Tibial artery (tissue), 4 donors: ENCODE results near the gene FOXF1.

Source experiments
- DNase-seq, 2 donors: peaks; one replicate each; pipeline ENCODE4 v3.0.0-alpha.2; 2019
- H3K27ac ChIP-seq, 2 donors: fragments of 200-600 bp; sonication (generic) in 1 of 2; 1 replicate in 1 of 2; 2 replicates in 1 of 2; pipeline ENCODE4 v1.5.1; 2018 to 2019; ENCODE audit warnings: mild to moderate bottlenecking in 1 of 2
- H3K27me3 ChIP-seq, 2 donors: fragments of 200-600 bp; sonication (generic) in 1 of 2; one replicate each; pipeline versions ENCODE4 v1.5.1 to v1.6.0; 2016 to 2019
- H3K36me3 ChIP-seq, 3 donors: fragments of 200-600 bp; sonication (generic) in 2 of 3; one replicate each; pipeline ENCODE4 v1.5.1; 2016 to 2019; ENCODE audit warnings: mild to moderate bottlenecking in 2 of 3
- H3K4me1 ChIP-seq, 4 donors: fragments of 200-600 bp; sonication (generic) in 2 of 4; 1 replicate in 3 of 4; 2 replicates in 1 of 4; pipeline ENCODE4 v1.5.1; 2016 to 2019
- H3K4me3 ChIP-seq, 2 donors: fragments of 200-600 bp; sonication (generic) in 1 of 2; 1 replicate in 1 of 2; 2 replicates in 1 of 2; pipeline ENCODE4 v1.5.1; 2018 to 2019; ENCODE audit warnings: mild to moderate bottlenecking in 2 of 2
- H3K9me3 ChIP-seq, 3 donors: fragments of 200-600 bp; sonication (generic) in 1 of 3; one replicate each; pipeline ENCODE4 v1.5.1; 2016 to 2019
- CTCF ChIP-seq, 2 experiments: fragments of 200-600 bp in 1 of 2; fragments of 450-650 bp in 1 of 2; IDR thresholded peaks; one replicate each; pipeline ENCODE4 v1.5.1; 2017 to 2019; ENCODE audit warnings: antibody characterized with exemption in 2 of 2, mild to moderate bottlenecking in 1 of 2, moderate library complexity in 1 of 2
- intact Hi-C: fragments of 100-400 bp; cut with DNase I; formaldehyde crosslinking; loops from one replicate; pipeline ENCODE4 v1.15.0; 2023; ENCODE audit warnings: low total_unique reads

FOXF1 gene

DNA sequence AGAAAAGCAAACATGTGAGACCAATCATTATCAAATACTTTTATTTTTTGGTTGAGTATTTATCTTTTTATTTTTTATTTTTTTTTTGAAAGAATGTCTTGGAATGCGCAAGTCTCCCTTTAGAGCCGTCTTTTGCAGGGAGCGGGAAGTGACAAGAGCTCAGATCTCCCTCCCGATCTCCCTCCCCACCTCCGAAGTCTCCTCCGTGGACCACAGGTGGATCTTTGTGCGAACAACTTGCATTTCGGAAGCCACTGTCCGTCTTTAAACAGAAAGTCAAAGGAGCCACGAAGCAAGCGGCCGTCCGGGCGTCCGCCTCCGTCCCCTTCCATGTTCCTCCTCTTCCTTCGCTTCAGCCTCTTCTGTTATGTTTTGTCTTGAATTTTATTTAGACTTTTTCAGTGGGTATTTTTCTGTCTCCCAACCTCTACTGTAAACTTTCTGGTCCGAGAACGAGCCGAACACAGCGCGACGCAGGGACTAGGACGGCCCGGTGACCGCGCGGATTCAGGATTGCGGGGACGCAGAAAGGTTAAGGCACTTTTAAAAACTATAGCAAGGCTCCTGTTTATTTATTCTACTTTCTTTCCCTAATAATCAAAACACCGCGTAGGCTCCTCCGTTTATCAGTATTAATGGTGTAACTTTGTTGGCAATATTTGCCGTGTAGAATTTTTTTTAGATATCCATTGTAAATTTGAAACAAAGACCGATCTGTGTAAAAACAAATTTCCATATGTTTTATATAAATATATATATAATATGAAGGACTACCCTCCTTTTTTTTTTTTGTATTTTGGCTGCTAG is 3.3 kb downstream of the FOXF1 start:
- no peaks in the 10 kb centered on the region for H3K36me3 ChIP-seq
- no peak overlapping the region for H3K27ac ChIP-seq
- peaks cover 0 to 92% of the 10 kb centered on the region in 2 donors for H3K27me3 ChIP-seq
- TF ChIP-seq CTCF (IDR thresholded peaks at IDR 0.05), result no peak
- no peak overlapping the region for H3K4me3 ChIP-seq
- H3K4me1 ChIP-seq, result peaks cover 0 to 36% (median 33%) of the 10 kb centered on the region in 4 donors
- no peak for DNase-seq
- H3K9me3 ChIP-seq, result no peaks in the 10 kb centered on the region
- intact Hi-C loops, result loop anchor here (5.0 to 10.0 kb wide), 2 partner anchors 171 to 689 kb away; no protein-coding TSS in a partner anchor

GRCh38 chr16:86514481-86515376 is 4.4 kb downstream of the FOXF1 start:
- DNase-seq, result no peak
- Histone ChIP-seq H3K4me1 (peaks cover 0 to 32% (median 28%) of the 10 kb centered on the region in 4 donors), H3K27ac (no peak overlapping the region), H3K4me3 (no peak overlapping the region), H3K36me3 (no peaks in the 10 kb centered on the region), H3K27me3 (peaks cover 0 to 95% of the 10 kb centered on the region in 2 donors), H3K9me3 (no peaks in the 10 kb centered on the region)
- TF ChIP-seq CTCF (IDR thresholded peaks at IDR 0.05), result no peak
- intact Hi-C loops, result loop anchor here (5.0 to 10.0 kb wide), 2 partner anchors 172 to 690 kb away; no protein-coding TSS in a partner anchor

DNA sequence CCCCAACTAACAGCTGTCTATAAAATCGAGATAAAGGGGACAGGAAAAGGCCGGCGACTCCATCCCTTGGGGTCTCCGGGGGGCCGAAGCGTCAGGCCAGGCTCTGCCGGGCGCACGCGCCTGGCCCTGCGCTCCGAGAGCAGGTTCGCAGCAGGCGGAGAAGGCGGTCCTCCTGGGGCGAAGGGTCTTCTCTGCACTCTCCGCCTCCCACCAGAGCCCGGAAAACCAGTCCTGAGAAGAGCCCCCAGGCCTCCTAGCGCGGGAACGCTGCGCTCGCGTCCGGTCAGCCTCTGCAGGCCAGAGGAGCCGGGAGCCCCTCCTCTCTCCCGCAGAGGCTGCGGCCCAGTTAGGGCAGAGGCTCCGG is 5.1 kb downstream of the FOXF1 start:
- intact Hi-C loops, result loop anchor here (10.0 kb wide), 1 partner anchor 691 kb away; no protein-coding TSS in a partner anchor
- Histone ChIP-seq H3K9me3 (no peaks in the 10 kb centered on the region), H3K4me1 (peaks cover 0 to 32% (median 25%) of the 10 kb centered on the region in 4 donors), H3K4me3 (no peak overlapping the region), H3K27me3 (peaks cover 0 to 98% of the 10 kb centered on the region in 2 donors), H3K36me3 (no peaks in the 10 kb centered on the region), H3K27ac (no peak overlapping the region)
- no peak for TF ChIP-seq CTCF (IDR thresholded peaks at IDR 0.05)
- no peak for DNase-seq

DNA sequence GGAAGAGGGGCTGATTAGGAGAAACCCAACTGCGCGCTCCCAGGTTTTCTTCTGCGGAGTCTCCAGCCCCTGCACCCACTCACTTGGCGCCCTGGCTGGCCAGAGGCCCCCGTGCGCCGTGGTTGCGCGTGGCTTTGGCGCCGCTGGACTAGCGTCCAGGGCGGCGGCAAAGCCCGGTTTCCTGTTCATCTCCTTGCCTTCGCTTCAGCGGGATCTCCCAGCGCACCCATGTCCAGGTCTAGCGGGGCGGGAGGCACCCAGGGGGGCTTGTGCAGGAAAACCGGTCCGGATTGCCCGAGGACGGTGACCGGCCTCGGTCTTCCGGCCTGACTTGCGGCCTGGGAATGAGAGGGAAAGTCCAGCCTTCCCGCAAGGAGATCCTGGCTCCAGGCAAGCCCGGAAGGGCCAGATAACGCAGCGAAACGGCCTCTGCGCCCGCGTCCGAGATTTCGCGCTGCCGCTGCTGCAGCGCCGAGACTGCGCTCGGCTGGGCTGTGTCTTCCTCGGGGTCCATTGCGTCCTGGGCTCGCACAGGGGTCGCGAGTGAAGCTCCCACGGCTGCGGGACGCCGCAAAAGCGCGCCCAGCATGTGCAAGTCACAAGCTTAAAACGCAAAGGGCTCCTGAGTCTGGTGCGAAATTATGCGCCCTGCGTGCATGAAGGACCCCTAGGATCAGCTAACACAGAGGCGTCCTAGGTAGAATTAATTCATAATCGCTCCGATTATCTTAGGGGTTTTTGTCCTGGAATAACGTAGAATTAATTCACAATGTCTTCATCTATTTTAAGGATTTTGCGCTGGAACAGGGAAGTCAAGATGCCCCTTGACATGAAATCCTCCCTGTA is 5.7 kb downstream of the FOXF1 start:
- no peak for DNase-seq
- Histone ChIP-seq H3K9me3 (no peaks in the 10 kb centered on the region), H3K27me3 (peaks cover 0 to 99% of the 10 kb centered on the region in 2 donors), H3K27ac (no peak overlapping the region), H3K4me3 (no peak overlapping the region), H3K4me1 (peaks cover 0 to 27% (median 19%) of the 10 kb centered on the region in 4 donors), H3K36me3 (no peaks in the 10 kb centered on the region)
- no peak for TF ChIP-seq CTCF (IDR thresholded peaks at IDR 0.05)
- intact Hi-C loops, result loop anchor here (10.0 kb wide), 1 partner anchor 691 kb away; no protein-coding TSS in a partner anchor

DNA sequence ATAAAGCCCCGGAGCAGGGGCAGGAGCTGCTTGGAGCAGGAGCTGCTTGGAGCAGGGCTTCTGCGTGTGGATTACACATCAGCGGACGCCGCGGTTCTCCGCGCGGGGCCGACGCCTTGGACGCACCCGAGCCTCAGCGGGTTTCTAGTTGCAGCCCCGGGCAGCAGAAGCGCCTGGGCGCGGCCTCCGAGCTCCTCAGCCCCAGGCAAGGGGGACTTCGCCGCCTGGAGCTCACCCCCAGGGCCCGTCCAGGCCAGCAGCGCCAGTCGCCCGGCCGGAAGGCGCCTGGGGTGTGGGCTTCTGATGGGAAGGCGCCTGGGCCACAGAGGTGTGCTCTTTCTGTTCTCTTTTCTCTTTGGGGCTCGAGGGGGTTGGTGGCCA is 6.3 kb downstream of the FOXF1 start:
- Histone ChIP-seq H3K27ac (no peak overlapping the region), H3K4me3 (no peak overlapping the region), H3K9me3 (no peaks in the 10 kb centered on the region), H3K36me3 (no peaks in the 10 kb centered on the region), H3K27me3 (peaks cover 0 to 99% of the 10 kb centered on the region in 2 donors), H3K4me1 (peaks cover 0 to 21% (median 13%) of the 10 kb centered on the region in 4 donors)
- no peak for DNase-seq
- intact Hi-C loops, result loop anchor here (10.0 kb wide), 1 partner anchor 692 kb away; no protein-coding TSS in a partner anchor
- TF ChIP-seq CTCF (IDR thresholded peaks at IDR 0.05), result no peak
